ENCODE results near the gene KCTD8.
"Not testable (repeated sequence)": the region's sequence is repeated elsewhere in the genome, so short reads cannot be mapped to it uniquely, and the experiment has no call there.

KCTD8 gene

GRCh38 chr4:44221407-44221806 lies 227.2 kb downstream of the KCTD8 start:
- H3K4me3 ChIP-seq (ENCODE audit: low read length), result no peak overlapping the region
- no peak for DNase-seq (ENCODE audit: low read depth)
- no peak for TF ChIP-seq CTCF (conservative IDR thresholded peaks at IDR 0.05; ENCODE audit: low read length)

GRCh38 chr4:44210750-44211149 lies 237.9 kb downstream of the KCTD8 start:
- DNase-seq (ENCODE audit: low read depth), result no peak
- H3K4me3 ChIP-seq (ENCODE audit: low read length), result no peak overlapping the region
- no peak for TF ChIP-seq CTCF (conservative IDR thresholded peaks at IDR 0.05; ENCODE audit: low read length)

DNA sequence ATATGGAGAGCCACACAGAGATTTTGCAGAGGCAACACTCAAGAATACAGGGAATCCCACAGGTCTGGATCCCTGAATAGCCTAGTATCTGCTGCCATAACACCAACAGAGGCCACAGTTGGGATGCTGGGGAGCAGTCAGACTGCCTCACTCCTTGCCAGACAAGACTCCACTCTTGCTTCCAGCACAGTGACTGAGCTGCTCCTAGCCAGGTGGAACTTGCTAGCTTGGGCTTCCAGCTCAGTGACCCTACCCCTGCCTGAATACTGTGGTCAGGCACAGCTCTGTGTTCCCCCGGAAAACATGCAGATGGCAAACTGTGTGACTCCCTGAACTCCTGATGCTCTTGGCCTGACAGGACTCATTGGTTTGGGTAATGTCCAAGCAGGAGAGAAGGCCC lies 251.8 kb downstream of the KCTD8 start:
- H3K4me3 ChIP-seq (ENCODE audit: low read length), result no peak overlapping the region
- TF ChIP-seq CTCF (conservative IDR thresholded peaks at IDR 0.05; ENCODE audit: low read length), result no peak
- DNase-seq (ENCODE audit: low read depth), result no peak

- TF ChIP-seq CTCF (conservative IDR thresholded peaks at IDR 0.05; ENCODE audit: low read length), result no peak
- no peak for DNase-seq (ENCODE audit: low read depth)
- H3K4me3 ChIP-seq (ENCODE audit: low read length), result no peak overlapping the region
Measured at GRCh38 chr4:44194365-44194764, 254.2 kb downstream of the KCTD8 start.

GRCh38 chr4:44186850-44187246 lies 261.8 kb downstream of the KCTD8 start:
- DNase-seq (ENCODE audit: low read depth), result no peak
- H3K4me3 ChIP-seq (ENCODE audit: low read length), result no peak overlapping the region
- no peak for TF ChIP-seq CTCF (conservative IDR thresholded peaks at IDR 0.05; ENCODE audit: low read length)

- no peak overlapping the region for H3K4me3 ChIP-seq (ENCODE audit: low read length)
- DNase-seq (ENCODE audit: low read depth), result no peak
- TF ChIP-seq CTCF (conservative IDR thresholded peaks at IDR 0.05; ENCODE audit: low read length), result no peak
Measured at GRCh38 chr4:44186096-44186849, 262.3 kb downstream of the KCTD8 start.

- not testable (repeated sequence) for DNase-seq (ENCODE audit: low read depth); H3K4me3 ChIP-seq (ENCODE audit: low read length)
Measured at GRCh38 chr4:44181491-44182349, 266.9 kb downstream of the KCTD8 start.

DNA sequence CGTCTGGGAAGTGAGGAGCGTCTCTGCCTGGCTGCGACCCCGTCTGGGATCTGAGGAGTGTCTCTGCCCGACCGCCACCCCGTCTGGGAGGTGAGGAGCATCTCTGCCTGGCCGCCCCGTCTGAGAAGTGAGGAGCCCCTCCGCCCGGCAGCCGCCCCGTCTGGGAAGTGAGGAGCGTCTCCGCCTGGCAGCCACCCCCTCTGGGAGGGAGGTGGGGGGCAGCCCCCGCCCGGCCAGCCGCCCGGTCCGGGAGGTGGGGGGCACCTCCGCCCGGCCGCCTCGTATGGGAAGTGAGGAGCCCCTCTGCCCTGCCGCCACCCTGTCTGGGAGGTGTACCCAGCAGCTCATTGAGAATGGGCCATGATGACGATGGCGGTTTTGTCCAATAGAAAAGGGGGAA lies 280.8 kb downstream of the KCTD8 start:
- not testable (repeated sequence) for H3K4me3 ChIP-seq (ENCODE audit: low read length); DNase-seq (ENCODE audit: low read depth)
